ENCODE data around the gene CAMK1D.
"Not testable (repeated sequence)": the region's sequence is repeated elsewhere in the genome, so short reads cannot be mapped to it uniquely, and the experiment has no call there.

Gene CAMK1D

GRCh38 chr10:12709000-12709401, 359.7 kb downstream of the CAMK1D start:
- DNase-seq, result no peak

DNA sequence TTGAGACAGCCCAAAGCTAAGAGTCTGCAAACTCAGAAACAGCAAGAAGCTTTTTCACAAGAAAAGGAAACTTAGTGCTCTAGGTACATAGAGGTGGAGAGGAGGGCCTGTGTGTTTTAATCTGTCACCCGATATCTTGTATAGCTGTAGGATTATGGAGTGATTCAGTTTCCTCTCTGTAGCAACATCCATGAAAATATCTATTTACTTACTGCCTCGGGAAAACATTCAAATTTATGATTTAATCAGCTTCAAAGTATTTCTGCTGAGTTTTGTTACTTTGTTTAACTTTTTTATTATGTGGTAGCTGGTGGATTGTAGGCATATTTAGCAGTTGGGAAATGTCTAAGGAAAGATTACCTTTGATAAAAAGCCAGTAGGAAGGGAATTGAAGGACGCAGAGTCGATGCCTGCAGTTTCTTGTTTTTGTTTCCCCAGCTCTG, 360.2 kb downstream of the CAMK1D start:
- DNase-seq, result no peak

GRCh38 chr10:12710157-12710556, 360.8 kb downstream of the CAMK1D start:
- no peak for DNase-seq

- DNase-seq, result peak; percentile 77
These were observed 361.4 kb downstream of the CAMK1D start for GRCh38 chr10:12710594-12711349.

DNA sequence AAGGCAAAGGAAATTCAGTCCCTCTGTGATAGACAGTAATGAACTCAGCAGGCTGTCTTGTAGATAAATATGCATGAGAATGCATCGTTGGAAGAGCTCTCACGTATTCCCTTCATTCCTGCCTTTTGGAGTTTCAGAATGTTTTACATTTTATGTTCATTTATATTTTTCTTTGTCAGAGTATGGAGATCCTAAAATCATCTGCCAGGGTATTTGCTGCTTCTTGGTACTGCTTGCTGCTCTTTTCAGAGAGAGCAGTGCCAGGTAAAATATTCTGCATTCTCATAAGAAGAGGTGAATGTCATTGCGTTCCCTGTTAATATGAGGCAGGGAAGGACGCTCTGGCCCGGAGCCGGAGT, 362.0 kb downstream of the CAMK1D start:
- no peak for DNase-seq

DNA sequence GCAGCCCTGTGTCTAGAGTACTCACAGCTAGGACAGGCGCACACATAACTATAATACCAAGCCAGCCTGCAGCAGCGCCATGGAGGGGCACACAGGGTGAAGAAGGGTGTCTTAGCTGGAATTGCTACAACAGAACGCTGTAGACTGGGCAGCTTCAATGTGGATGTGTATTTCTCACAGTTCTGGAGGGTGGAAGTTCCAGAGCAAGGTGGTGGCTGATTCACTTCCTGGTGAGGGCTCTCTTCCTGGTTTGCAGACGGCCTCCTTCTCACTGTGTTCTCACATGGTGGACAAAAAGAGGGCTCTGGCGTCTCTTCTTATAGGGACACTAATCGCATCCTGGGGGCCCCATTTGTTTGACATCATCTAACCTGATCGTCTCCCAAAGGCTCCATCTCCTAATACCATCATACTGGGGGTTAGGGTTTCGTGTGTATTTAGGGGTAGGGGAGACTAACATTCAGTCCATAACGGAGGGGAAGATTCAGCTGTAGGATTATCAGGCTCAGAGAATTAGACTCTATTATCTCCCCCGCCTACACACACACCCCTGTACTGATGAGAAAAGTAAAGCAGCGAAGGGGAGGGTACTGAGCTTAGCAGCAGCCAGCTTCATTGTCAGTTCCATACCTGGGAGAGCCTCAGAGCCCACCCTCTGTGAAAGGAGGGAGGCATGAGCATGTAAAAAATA, 363.1 kb downstream of the CAMK1D start:
- no peak for DNase-seq

DNA sequence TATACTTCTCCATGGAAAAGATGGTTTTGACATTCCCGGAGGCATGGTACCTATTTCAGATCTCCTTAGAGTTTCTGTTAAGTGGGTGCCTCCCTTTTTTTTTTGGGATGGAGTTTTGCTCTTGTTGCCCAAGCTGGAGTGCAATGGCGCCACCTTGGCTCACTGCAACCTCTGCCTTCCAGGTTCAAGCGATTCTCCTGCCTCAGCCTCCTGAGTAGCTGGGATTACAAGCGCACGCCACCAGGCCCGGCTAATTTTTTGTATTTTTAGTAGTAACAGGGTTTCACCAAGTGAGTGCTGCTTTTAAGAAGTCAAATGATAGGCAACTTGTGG, 363.6 kb downstream of the CAMK1D start:
- DNase-seq, result not testable (repeated sequence)

- DNase-seq, result no peak
These were observed 366.7 kb downstream of the CAMK1D start for GRCh38 chr10:12716042-12716441.

GRCh38 chr10:12717981-12718707, 368.8 kb downstream of the CAMK1D start:
- DNase-seq, result no peak

DNA sequence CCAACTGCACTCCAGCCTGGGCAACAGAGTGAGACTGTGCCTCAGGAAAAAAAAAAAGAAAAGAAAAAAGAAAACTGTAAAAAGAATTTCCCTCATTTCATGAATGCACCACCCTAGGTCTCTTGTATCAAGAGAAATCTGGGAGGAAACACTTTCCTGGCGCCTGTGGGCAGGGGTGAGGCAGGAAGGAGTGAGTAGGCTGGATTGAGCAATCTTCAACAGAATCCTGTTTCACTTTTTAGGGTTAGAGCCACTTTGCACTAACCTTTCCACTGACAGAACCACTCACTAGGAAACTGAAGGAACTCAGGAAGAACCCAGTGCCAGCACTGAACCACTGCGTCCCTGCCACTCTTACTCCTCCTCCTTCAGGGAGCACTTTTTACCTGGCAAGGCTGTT, 370.0 kb downstream of the CAMK1D start:
- DNase-seq, result no peak

DNA sequence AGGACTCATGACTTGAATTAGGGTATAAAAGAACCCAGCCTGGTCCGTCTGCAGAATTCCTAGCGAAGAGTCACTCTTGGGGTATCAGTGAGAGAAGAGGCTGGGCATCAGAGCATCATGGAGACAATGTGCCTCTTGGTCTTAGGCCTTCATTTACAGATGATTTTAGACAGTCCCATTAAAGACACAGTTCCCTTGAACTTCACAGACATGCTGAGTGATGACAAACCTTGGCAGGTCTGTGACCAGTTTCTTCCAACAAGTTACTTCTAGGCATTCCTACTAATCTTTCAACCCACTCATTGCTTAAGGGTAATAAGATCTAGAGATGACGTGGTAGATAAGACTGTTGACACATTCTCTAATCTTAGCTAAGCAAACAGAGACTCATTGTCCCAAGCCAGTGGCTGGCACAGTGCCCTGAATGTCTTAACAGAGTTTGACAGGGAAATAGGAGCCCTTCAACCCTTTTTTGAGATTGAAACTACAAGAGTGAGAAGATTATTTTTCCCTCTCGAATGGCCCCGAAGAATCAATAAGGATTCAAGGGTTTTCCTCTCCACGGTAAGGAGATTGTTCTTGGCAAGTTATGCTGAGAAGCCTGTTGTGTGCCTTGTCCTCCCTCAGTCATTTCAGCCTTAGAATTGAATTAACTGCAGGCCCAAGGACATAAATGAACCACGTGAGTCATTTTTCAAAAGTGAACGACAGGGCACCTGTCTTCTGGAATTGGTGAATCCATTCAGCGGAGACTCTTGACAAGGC, 371.1 kb downstream of the CAMK1D start:
- DNase-seq, result no peak

GRCh38 chr10:12721334-12721733, 372.0 kb downstream of the CAMK1D start:
- no peak for DNase-seq

DNA sequence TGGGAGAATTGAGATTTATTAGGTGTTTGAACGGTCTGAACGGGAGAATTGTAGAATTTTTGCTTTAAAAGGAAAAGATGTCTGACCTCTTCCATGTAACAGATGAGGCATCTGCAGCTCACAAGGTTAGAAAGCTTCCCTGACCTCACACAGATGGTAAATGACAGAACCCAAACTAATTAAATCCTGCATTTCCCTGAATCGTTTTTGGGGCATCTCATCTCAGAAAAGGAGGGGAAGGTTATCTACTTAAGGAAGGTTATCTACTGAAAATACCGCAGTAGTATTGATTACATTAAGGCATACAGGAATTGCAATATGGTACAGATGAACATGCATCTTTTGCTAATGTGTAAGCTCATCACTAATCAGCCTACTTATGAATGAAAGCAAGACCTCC, 373.9 kb downstream of the CAMK1D start:
- no peak for DNase-seq

- DNase-seq, result no peak
These were observed 375.6 kb downstream of the CAMK1D start for GRCh38 chr10:12724807-12725579.

GRCh38 chr10:12725580-12725888, 376.2 kb downstream of the CAMK1D start:
- not testable (repeated sequence) for DNase-seq

DNA sequence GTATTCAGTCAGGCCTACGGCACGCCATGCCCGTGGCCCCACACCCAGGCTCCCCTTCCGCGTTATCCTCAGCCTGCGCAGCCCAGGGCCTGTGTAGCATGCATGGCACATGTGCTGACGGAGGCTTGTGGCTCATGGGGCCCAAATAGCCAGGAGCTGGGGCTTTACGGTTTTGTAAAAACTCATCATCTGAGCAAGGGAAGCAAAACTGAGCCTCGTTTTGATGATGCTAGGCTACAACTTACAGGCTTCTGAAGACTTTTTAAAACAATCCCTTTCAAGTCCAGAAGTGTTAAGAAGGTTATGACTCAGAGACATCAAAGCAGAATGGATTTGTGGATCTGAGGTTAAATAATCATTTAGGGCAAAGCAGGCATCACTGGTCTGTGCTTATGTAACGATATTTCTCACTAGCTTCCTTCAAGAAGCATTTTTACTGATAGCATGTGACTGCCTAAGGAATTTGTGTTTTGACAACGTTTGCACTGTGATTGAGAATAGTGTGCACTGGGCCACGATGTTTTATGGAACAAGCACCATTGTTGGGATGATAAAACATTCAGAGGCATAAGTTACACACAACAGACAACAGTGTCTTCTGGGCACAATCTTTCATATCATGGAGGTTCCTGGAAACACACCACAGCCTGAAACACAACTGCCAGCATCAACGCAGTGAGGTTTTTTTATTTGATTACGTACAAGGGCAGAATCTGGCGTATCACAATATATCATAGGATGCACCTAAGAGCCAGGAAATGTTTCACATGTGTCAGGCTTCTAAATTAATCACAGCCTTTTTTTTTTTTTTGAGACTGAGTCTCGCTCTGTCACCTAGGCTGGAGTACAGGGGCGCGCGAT, 377.9 kb downstream of the CAMK1D start:
- peak; percentile 13 for DNase-seq

DNA sequence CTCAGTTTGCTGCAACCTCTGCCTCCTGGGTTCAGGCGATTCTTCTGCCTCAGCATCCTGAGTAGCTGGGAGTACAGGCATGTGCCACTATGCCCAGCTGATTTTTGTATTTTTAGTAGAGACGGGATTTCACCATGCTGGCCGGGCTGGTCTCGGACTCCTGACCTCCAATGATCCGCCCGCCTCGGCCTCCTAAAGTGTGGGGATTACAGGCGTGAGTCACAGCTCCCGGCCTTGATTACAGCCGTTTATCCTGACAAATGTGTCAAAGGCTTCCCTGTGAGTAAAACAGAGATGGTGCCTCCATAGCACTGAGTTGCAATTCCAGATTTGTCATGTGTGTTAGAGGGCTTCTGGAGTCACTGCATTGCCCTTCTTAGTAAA, 378.5 kb downstream of the CAMK1D start:
- DNase-seq, result no peak

DNA sequence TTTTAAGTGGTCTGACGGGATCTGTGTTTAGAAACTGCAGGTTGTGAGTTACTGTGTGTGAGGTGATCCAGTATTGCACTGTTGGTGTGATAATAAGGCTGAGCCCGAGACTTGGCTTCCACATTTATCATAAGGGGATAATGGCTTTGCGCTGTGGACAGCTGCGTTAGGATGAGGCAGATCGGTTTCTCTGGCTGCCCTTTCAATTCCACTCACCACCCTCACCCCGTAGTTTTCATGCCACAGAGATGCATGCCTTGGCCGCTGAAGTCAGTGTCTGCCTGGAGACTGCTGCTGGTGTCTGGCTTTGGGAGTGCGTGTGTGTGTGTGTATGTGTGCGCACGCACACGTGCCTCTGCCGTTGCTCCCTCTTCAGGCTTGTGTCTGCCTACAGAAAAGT, 379.1 kb downstream of the CAMK1D start:
- no peak for DNase-seq

DNA sequence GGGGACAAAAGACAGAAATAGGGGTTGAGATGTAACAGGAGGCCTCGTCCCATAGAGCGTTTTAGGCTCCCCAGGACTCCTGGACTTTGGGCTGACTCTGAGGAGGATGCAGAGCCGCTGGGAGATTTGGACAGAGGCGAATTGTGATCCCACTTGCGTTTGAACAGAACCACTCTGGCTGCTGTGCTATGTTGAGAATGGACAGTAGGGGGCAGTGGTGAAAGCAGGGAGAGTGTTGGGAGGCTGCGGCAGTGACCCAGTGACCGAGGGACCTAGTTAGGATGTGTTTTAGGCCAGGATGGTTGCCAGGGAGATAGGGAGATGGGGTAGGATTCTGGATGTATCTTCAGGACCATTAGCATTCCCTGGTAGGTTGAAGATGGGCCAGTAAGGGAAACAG, 380.5 kb downstream of the CAMK1D start:
- DNase-seq, result no peak

- no peak for DNase-seq
These were observed 381.6 kb downstream of the CAMK1D start for GRCh38 chr10:12730809-12731519.

DNA sequence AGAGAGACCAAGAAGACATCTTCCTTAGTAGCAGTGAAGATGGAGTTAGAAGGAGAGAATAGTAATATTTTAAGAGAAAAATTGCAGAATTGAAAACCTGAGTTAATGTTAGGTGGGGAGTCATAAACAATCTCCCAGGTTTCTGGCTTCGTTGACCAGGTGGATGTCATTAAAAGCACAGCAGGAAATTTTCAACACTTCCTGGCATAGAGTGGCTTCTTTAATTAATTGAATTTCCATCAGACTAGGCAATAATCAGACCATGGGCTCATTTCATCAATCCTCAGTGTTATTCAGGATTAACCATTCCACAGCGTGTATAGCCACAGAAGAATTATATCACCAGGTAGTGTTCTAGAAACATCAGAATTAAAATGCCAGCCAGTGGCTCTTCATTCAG, 383.9 kb downstream of the CAMK1D start:
- DNase-seq, result no peak

All from CD4-positive, alpha-beta T cell treated with Interleukin-17A for 4 hours (primary cell).